CD4-positive, alpha-beta memory T cell (primary cell): Measurements from ENCODE around the gene FCRLA. TPM values are rescaled to one million over a fixed set of nuclear protein-coding genes. Genes with fewer than 3 reads are reported as not detected.

Source experiments
- polyA plus RNA-seq, 2 donors: library from polyadenylated mRNA; unstranded; fragments of 300-500 nt; fragmentation: Illumina TruSeq; gene quantifications; one replicate each; pipeline ENCODE4 v1.2.3, GENCODE V29; 2021
- total RNA-seq, 2 experiments: library from RNA; stranded (reverse); gene quantifications; one replicate each; pipeline ENCODE4 v1.2.3, GENCODE V29; 2021

Gene FCRLA
- total and polyA plus RNA-seq, 4 experiments from 2014 or later = 0.23 to 2.7 TPM; not detected in 2

Other genes starting within 250 kb of the FCRLA start
- gene FCGR2A, start 201.8 kb upstream of the FCRLA start, total RNA-seq = 1 to 10 TPM; 1.0 to 1.9 TPM
- not detected for gene FCGR2A, start 201.8 kb upstream of the FCRLA start, polyA plus RNA-seq
- gene HSPA6, start 182.7 kb upstream of the FCRLA start, total RNA-seq = 1 to 10 TPM; 2.4 TPM
- under 1 TPM in 1 of 2 donors, not detected in 1; 0.09 TPM for gene HSPA6, start 182.7 kb upstream of the FCRLA start, polyA plus RNA-seq
- 1 to 10 TPM in 1 of 2 experiments, under 1 TPM in 1; 0.81 to 2.1 TPM for gene FCGR3A, start 157.4 kb upstream of the FCRLA start, total RNA-seq
- gene FCGR3A, start 157.4 kb upstream of the FCRLA start, polyA plus RNA-seq = under 1 TPM in 1 of 2 donors, not detected in 1; 0.14 TPM
- gene FCGR3B, start 76.1 kb upstream of the FCRLA start, total RNA-seq = not detected
- not detected for gene FCGR3B, start 76.1 kb upstream of the FCRLA start, polyA plus RNA-seq
- gene FCGR2B, start 44.1 kb upstream of the FCRLA start, total RNA-seq = under 1 TPM; 0.93 to 0.94 TPM
- 1 to 10 TPM in 1 of 2 donors, under 1 TPM in 1; 0.49 to 2.1 TPM for gene FCGR2B, start 44.1 kb upstream of the FCRLA start, polyA plus RNA-seq
- gene FCRLB, start 14.3 kb downstream of the FCRLA start, total RNA-seq = 1 to 10 TPM; 1.2 to 1.5 TPM
- gene FCRLB, start 14.3 kb downstream of the FCRLA start, polyA plus RNA-seq = 1 to 10 TPM; 1.0 to 1.6 TPM
- gene DUSP12, start 42.6 kb downstream of the FCRLA start, total RNA-seq = 10 to 100 TPM; 30.4 to 31.6 TPM
- gene DUSP12, start 42.6 kb downstream of the FCRLA start, polyA plus RNA-seq = 10 to 100 TPM; 53.8 to 86.5 TPM
- gene ATF6, start 59.1 kb downstream of the FCRLA start, total RNA-seq = 10 to 100 TPM; 22.3 to 22.4 TPM
- gene ATF6, start 59.1 kb downstream of the FCRLA start, polyA plus RNA-seq = 10 to 100 TPM; 14.3 to 22.7 TPM